ENCODE measurements around the gene NRG2.

NRG2 gene

GRCh38 chr5:139872851-139873794 is 170.0 kb downstream of the NRG2 start:
- no peak for DNase-seq

GRCh38 chr5:139872052-139872766 is 170.9 kb downstream of the NRG2 start:
- no peak for DNase-seq

GRCh38 chr5:139871614-139872013 is 171.5 kb downstream of the NRG2 start:
- no peak for DNase-seq

- DNase-seq = no peak
Measured at GRCh38 chr5:139870677-139871076, 172.4 kb downstream of the NRG2 start.

GRCh38 chr5:139869042-139869790 is 173.9 kb downstream of the NRG2 start:
- no peak for DNase-seq

- no peak for DNase-seq
Measured at GRCh38 chr5:139867581-139867980, 175.5 kb downstream of the NRG2 start.

- DNase-seq = no peak
Measured at GRCh38 chr5:139867109-139867508, 176.0 kb downstream of the NRG2 start.

- DNase-seq = no peak
Measured at GRCh38 chr5:139864716-139865483, 178.2 kb downstream of the NRG2 start.

- no peak for DNase-seq
Measured at GRCh38 chr5:139863855-139864558, 179.1 kb downstream of the NRG2 start.

GRCh38 chr5:139863361-139863760 is 179.7 kb downstream of the NRG2 start:
- no peak for DNase-seq

- no peak for DNase-seq
Measured at GRCh38 chr5:139862803-139863202, 180.3 kb downstream of the NRG2 start.

GRCh38 chr5:139862313-139862712 is 180.8 kb downstream of the NRG2 start:
- DNase-seq = no peak

GRCh38 chr5:139861889-139862207 is 181.3 kb downstream of the NRG2 start:
- DNase-seq = no peak

GRCh38 chr5:139861021-139861888 is 181.8 kb downstream of the NRG2 start:
- no peak for DNase-seq

GRCh38 chr5:139859013-139859412 is 184.1 kb downstream of the NRG2 start:
- no peak for DNase-seq

GRCh38 chr5:139856714-139857113 is 186.4 kb downstream of the NRG2 start:
- no peak for DNase-seq

- DNase-seq = no peak
Measured at GRCh38 chr5:139855946-139856540, 187.1 kb downstream of the NRG2 start.

GRCh38 chr5:139855451-139855850 is 187.6 kb downstream of the NRG2 start:
- DNase-seq = no peak

- DNase-seq = no peak
Measured at GRCh38 chr5:139854953-139855352, 188.1 kb downstream of the NRG2 start.

- DNase-seq = no peak
Measured at GRCh38 chr5:139854029-139854605, 189.0 kb downstream of the NRG2 start.
